Activated CD4-positive, alpha-beta T cell treated with anti-CD3 and anti-CD28 coated beads, Interleukin-2, amount 50 U/mL, for 16 hours (primary cell): Measurements from ENCODE around the gene KIAA0319L.
"Not testable (repeated sequence)": the region's sequence is repeated elsewhere in the genome, so short reads cannot be mapped to it uniquely, and the experiment has no call there.

ENCODE experiments used
- DNase-seq: peaks from one replicate; pipeline ENCODE4 v3.0.0-alpha.2; 2020

KIAA0319L gene

GRCh38 chr1:35557118-35557610 is at the start of gene KIAA0319L:
KIAA0319L (minus strand) TSS chr1:35557403; CDS start chr1:35554491, 2,912 bp downstream.
- no peak for DNase-seq

GRCh38 chr1:35605867-35606182 is 48.6 kb upstream of the KIAA0319L start:
- DNase-seq: no peak

GRCh38 chr1:35605071-35605866 is 48.1 kb upstream of the KIAA0319L start:
- no peak for DNase-seq

GRCh38 chr1:35603941-35604340 is 46.7 kb upstream of the KIAA0319L start:
- DNase-seq: no peak

- DNase-seq: no peak
Observed at GRCh38 chr1:35603468-35603867, 46.3 kb upstream of the KIAA0319L start.

GRCh38 chr1:35600593-35600992 is 43.4 kb upstream of the KIAA0319L start:
- no peak for DNase-seq

GRCh38 chr1:35599411-35599810 is 42.2 kb upstream of the KIAA0319L start:
- no peak for DNase-seq

- no peak for DNase-seq
Observed at GRCh38 chr1:35598895-35599294, 41.7 kb upstream of the KIAA0319L start.

- no peak for DNase-seq
Observed at GRCh38 chr1:35597870-35598269, 40.7 kb upstream of the KIAA0319L start.

GRCh38 chr1:35595684-35596083 is 38.5 kb upstream of the KIAA0319L start:
- DNase-seq: no peak

- no peak for DNase-seq
Observed at GRCh38 chr1:35594005-35594760, 37.0 kb upstream of the KIAA0319L start.

- DNase-seq: no peak
Observed at GRCh38 chr1:35592991-35593769, 36.0 kb upstream of the KIAA0319L start.

GRCh38 chr1:35591211-35591610 is 34.0 kb upstream of the KIAA0319L start:
- DNase-seq: no peak

GRCh38 chr1:35590476-35591040 is 33.4 kb upstream of the KIAA0319L start:
- no peak for DNase-seq

GRCh38 chr1:35589516-35590427 is 32.6 kb upstream of the KIAA0319L start:
- no peak for DNase-seq

- no peak for DNase-seq
Observed at GRCh38 chr1:35588197-35588910, 31.2 kb upstream of the KIAA0319L start.

- DNase-seq: no peak
Observed at GRCh38 chr1:35587736-35588135, 30.5 kb upstream of the KIAA0319L start.

GRCh38 chr1:35586808-35587207 is 29.6 kb upstream of the KIAA0319L start:
- DNase-seq: no peak

GRCh38 chr1:35585805-35586204 is 28.6 kb upstream of the KIAA0319L start:
- not testable (repeated sequence) for DNase-seq

GRCh38 chr1:35585281-35585680 is 28.1 kb upstream of the KIAA0319L start:
- DNase-seq: no peak

GRCh38 chr1:35581621-35582020 is 24.4 kb upstream of the KIAA0319L start:
- DNase-seq: not testable (repeated sequence)
